Stimulated activated CD4-positive, alpha-beta T cell treated with anti-CD3 and anti-CD28 coated beads, Interleukin-2, amount 100 ng/mL, for 24 hours (primary cell): ENCODE results near the gene TCTN1.
A peak's percentile ranks its signal among the peaks of the same experiment; 100 is the strongest.
"Not testable (repeated sequence)": the region's sequence is repeated elsewhere in the genome, so short reads cannot be mapped to it uniquely, and the experiment has no call there.

Source experiments
- DNase-seq, 2 donors: peaks; one replicate each; pipeline ENCODE4 v3.0.0-alpha.2; 2020

The TCTN1 gene

DNA sequence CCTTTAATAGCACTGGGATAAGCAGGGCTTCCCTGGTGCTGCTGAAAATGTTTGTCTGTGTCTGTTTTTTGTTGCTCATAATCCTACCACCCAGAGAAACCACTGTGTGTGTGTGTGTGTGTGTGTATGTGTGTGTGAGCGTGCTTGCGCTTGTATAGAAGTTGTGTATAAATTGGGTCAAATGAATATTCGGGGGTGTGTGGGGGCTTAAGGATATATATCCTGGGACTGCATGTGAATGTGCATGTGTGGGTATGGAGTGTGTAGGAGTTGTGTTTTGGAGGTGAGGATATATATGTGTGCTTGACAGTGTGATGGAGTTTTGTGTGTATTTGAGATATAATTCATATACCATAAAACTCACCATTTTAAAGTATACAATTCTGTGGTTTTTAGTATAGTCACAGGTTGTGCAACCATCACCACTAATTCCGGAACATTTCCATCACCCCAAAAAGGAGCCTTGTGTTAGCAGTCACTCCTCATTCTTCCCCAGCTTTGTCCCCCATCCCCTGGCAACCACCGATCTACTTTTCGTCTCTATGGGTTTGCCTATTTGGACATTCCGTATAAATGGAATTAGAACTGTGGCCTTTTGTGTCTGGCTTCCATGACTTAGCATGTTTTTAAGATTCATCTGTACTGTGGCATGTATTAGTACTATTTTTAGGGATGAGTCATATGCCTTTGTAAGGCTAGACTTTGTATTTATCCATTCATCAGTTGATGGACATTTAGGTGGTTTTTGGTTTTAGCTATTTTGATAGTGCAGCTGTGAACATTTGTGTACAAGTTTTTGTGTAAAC lies 25.6 kb downstream of the TCTN1 start:
- DNase-seq: no peak

DNA sequence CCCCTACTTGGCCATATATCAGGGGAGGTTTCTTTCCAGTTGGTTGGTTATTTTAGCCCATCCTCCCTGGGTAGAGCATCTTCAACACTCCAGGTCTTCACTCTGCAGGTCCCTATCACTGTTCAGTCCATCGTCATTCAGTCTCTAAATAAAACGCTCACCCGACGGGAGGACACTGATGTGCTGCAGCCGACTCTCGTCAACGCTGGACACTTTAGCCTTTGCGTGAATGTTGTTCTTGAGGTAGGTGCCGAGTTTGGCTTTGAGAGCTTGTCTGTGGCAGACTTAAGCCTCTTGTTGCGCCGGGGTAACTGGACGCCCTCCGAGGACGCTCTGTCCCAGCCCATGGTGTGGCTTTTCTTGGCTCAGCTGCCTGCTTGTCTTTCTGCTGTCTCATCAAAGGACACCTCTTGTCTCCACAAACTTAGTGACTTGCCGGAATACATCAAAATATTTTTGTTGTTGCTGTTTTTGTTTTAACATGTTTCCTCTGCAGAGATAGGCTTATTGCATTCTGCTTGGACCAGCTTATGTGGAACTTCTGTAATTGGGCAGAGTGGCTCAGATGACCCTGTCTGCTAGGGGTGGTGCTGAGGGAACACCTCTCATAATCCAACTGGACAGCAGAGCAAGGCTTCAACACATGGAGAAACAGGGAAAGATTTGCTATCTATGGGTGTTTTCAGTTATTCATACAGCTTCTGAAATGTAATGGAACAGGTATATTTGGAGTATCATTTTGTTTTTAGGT lies 26.5 kb downstream of the TCTN1 start:
- DNase-seq: no peak

DNA sequence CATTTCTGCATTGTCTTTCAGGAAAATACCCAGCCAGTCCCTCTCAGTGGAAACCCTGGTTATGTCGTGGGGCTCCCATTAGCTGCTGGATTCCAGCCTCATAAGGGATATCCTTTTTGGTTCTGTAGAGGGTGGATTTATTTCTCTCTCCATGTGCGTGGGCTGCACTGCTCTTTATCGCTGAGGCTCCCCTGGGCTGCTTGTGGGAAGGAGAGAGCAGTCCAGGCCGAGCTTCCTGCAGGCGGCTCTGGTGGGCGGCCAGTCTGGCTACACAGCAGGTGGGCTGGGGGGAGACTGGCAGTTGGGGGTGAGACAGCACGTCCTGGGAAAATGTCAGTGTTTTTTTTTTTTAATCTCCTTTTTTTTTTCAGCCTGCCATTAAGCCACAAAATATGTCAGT lies 27.6 kb downstream of the TCTN1 start:
- DNase-seq: no peak

DNA sequence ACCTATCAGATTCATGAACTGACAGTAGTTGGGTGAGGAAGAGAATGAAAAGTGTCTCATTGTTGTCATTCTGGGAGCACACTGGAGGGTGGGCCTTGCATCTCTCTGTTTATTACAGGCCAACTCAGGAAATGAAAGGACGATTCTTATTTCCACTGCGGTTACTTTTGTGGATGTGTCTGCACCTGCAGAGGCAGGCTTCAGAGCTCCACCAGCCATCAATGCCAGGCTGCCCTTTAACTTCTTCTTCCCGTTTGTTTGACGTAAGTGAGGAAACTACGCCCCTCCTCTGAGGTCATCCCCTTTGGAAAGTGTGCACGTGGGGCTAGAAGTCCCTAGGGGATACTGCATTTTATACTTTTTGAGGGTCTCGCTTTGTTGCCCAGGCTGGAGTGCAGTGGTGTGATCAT lies 33.7 kb downstream of the TCTN1 start:
- no peak for DNase-seq

DNA sequence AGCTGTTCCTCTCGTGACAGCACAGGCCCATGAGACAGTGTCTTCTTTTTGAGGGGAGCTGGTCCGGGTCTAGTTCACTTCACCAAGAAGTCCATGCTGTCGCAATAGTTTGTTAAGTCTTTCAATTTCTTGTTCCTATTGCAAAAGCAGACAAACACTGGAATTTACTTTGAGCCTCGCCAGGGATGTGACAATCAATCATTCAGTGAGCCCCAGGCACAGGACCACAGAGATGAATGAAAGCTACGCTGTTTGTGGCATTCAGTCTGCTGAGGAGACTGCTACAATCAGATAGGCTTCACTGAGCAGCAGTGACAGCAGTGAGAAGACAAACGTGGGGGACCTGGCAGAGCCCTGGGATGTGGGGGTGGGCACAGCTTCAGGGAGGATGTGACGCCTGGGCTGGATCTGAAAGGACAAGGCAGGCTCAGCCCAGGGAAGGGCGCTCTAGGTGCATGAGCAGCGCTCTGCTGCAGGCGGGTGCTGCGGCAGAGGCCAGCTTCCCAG lies 35.5 kb downstream of the TCTN1 start:
- DNase-seq: no peak

DNA sequence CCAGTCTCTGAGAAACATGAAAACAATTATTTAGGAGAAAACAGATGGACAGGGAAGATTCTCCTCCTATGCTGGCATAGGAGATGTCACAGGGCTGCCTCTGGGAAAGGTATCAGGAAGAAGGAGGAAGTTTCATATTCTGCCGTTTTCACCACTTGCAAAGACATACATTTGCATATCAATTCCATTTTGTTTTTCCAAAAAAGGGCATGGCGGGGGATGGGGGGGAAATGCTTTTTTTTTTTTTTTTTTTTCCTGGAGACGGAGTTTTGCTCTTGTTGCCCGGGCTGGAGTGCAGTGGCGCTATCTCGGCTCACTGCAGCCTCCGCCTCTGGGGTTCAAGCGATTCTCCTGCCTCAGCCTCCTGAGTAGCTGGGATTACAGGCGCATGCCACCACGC lies 40.3 kb downstream of the TCTN1 start:
- DNase-seq: not testable (repeated sequence)

DNA sequence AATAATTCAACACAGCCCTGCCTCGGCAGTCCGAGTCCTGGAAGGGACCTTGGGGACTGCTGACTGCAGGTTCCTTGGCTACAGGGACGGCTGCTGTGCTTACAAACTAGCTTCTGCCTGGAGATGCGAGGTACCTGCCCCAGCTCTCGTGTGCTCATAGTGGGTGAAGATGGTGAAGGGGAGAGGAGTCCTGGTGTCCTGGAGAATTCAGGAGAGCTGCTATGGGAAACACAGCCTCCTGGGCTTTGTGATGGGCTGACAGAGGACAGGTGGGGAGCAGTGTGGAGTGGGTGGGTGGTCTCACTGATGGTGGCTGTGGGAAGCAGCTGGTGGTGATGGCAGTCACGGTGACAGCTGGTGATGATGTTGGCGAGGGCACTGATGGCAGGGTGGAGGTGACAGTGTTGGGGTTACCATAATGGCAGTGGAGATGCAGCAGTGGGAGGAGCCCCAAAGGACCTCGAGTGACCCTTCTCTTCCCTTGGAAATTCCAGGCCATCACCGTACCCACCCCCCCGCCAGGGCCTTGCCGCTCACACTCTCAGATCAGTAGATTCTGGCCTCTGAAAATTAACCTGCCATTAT lies 42.2 kb downstream of the TCTN1 start:
- no peak for DNase-seq

DNA sequence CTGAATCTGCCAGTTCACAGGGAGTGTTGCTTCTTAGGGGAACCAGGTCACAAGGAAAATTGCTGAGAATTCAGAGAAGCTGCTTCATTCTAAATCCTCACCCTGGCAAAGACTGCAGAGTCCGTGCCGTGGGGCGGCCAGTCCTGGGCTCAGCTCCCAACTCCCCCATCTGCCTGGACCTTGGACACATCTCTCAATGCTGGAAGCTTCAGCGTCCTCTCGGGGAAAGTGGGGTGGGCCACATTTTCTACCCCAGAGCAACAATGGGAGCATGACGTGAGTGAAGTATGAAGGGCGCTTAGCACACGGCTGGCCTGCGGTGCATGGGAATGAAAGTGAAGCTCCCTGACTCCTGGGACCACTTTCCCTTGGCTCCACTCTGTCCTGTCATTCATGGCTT lies 43.8 kb downstream of the TCTN1 start:
- no peak for DNase-seq

DNA sequence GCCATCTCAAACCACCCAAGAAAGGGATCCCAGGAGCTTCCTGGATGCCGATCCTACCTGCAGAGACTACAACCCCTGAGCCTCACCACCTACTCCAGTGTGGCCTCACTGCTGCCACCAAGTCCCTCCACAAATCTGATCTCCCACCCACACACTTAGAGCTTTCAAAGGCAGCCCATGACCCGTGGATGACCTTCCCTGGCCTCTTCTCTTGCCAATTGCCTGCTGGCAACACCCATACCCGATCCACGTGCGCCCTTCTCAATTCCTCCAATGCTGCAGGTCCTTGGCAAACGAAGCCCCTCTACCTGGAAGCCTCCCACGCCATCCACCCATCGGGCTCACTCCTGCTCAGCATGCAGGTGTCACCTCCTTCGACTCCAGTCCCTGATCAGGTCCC lies 44.3 kb downstream of the TCTN1 start:
- DNase-seq: no peak

DNA sequence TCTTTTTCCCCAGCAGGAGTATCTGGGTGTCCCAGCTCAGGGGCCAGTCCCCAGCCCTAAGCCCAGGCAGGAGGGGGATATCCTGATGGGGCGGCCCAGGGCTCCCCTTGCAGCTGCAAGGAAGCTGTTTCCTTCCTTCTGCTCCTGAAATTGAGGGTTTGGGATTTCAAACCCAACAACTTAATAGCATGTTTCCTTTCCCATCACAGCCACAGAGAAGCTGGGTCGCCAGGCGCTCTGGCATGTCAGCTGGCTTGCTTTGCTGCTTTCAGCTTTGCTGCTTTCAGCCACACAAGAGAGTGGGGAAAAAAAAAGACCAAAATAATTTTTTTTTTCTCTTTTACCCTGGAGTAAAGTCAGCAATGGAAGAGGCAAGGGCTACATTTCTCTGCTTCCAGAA lies 44.9 kb downstream of the TCTN1 start:
- no peak for DNase-seq

DNA sequence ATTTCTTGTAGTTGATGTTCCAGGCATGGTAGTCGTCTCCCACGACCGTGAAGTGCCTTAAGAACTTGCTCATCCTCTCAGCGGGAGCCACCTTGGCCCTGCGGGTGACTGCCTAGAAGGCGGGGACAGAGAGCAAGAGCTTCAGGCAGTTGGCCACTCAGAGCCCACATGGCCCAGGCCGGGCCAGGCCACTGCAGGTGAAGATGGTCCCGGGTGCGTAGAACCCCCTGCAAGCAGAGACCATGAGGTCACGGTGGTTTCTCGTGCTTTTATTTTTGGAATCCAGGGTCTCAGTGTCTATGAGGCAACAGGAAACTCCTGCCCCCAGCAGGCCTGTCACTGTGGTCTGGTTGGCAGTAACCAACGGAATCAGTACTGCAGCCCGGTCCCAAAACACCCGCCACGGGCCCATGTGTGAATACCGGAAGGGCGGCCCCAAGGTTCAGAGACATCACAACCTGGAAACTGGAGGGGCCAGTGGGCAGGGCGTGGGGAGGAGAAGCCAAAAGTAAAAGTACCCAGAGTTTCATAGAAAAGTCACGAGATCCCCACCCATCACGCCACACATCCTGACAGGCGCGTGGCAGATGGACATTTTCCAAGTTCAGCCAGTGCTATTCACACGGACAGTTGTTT lies 47.5 kb downstream of the TCTN1 start:
- DNase-seq: peak; percentile 43 to 65

DNA sequence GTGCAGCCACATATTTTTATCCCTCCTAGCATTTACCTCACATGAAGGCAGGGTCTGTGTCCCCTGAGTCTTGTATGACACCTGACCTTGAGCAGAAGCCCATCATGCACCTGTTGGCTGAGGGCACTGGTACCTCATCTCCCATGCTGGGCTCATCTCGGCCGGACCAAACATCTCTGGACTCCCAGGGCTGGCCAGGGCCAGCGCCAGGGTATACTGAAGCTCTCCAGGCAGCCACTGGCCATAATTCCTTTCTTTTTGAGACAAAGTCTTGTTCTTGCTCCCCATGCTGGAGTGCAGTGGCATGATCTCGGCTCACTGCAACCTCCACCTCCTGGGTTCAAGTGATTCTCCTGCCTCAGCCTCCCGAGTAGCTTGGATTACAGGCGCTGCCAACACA lies 53.0 kb downstream of the TCTN1 start:
- DNase-seq: no peak

DNA sequence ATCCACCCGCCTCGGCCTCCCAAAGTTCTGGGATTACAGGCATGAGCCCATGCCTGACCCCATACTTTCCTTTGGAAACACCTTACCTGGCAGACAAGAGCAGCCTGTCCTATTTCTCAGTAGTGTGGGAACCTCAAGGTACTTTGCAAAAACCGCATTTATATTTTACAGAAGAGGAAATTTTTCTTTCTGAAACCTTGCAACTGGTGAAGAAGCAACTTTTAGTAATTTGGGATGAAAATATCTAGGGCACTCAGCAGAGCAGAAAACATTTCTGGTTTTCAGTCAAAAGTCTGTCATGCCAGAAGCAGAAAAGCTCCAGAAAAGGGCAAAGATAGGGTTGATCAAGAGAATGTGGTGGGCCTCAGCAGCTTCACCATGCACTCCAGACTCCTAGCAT lies 53.7 kb downstream of the TCTN1 start:
- DNase-seq: no peak

DNA sequence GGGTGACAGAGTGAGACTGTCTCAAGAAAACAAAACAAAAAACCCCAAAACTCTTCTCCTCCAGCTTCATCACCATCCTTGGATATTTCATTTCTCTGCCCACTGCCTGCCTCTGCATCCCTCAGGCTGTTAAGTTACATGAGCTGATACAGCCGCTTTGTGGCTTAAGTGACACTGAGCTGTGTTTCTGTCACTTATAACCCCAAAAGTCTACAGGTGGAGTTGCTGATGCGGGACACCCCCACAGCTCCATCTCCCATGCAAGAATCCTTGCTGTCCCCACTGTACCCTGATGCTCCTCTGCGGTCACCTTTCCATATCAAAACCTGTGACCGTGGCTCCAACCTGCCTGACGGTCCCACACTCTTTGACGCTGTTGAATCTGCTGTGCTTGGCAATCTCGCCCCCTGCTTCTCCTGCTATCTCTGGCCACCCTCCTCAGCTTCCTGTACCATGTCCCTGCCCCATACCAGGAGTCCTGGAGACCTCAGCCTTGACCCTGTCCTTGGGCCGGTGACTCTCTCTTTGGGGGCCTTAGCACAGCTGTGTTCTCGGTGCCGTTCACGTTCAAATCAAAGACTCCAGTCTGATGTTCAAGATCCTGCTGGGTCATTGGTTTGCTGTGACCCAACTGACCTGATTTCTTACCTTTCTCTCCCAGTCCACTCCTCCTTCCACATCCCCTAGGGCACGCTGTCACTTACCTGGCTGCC lies 54.7 kb downstream of the TCTN1 start:
- no peak for DNase-seq

DNA sequence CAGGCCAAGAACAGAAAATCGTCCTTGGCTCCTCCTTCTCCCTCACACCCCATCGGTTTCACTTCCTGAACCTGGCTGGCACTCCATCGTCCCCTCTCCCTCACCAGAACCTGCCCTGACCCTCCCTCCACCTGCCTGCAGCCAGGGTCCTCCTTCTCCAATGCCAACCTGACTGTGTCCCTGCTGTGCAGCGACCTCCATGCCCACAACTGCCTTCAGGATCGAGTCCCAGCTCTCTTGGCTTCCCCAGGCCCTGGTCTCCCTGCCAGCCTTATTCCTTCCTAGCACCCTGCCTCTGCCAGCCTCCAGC lies 55.2 kb downstream of the TCTN1 start:
- no peak for DNase-seq

DNA sequence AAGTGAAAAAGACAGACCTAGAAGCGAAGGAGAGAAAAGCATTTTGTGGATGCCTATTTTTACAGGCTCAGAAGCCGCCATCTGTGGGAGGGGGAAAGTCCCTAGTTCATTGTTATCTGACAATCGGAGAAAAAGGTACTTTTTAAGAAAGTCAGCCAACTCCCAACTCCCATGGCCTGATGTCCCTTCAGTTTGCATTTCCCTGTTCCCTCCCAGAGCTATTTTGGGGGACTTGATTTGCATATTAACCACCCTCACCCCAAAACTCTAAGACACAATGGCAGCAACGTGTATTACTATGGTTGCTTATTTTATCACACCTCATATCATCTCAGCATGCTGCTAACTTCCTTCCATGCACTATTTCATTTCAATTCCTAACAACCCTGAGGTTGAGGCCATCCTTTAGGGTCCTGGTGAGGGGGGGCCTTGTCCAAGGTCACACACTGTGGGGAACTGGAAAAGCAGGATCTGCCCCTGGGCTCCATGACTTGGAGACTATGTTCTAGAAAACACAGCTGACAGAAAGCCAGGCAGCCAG lies 56.3 kb downstream of the TCTN1 start:
- DNase-seq: peak; percentile 44 to 61

DNA sequence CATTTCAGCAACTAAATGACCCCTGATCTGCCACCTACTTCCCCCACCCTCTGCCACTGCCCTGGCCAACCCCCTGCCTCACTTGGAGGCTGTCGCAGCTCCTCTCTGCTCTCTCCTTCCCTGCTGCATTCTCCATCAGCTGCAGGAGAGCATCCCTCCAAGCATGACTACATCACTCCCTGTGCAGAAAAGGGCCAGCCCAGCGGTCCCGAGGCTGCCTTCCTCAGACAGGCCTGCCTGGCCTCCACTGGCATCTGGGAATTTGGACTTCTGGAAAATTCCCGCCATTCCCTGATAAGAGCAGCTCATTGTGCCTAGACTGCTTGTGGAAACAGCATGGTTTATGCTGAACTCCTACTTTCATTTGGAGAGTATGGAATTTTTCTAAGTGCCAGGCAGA lies 62.2 kb downstream of the TCTN1 start:
- DNase-seq: no peak

DNA sequence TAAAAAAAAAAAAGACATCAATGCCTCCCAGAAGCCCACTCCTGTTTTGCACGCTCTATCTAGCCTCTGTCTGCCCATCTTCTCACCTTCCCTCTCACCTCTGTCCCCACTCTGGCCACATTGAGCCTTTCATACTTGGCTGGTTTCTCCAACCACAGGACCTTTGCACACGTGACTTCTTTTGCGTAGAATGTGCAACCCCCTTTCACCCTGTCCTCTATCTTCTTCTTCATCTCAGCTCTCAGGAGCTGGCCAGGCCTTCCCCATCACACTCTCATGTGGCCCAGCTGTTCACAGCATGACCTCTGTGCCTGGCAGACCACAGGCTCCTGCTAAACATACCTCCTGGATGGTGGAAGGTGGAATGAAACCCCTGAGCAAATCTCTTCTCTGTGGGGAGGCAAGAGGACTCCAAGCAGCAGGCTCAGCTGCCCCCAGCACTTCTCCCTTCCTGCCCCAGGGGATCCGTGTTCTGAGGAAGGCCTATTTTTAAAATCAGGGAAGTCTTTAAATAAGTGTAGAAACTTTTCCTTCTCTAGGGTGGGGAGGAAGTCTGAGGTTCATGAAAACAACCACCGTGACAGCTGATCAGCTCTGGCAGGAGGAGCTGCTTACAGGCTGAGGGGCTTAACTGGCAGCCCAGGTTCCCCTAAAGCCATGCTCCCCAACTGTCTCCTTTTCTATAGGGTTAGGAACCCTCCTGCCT lies 63.4 kb downstream of the TCTN1 start:
- no peak for DNase-seq

DNA sequence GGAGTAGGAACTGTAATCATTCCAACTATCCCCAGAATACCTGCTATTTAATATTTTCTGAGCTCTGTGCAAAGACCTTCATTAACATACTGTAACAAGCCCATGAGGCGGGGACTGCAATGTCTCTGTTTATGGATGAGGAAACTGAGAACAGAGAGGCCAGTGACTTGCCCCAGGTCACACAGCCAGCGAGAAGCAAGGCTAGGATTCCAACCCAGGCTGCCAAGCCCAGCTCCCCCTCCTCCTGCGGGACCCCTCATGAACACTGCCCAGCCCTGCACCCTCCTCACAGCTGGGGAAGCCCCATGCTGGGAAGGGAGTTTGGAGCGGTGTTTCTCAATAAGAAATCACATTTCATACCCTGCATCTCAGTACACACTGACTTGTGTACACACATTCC lies 64.1 kb downstream of the TCTN1 start:
- no peak for DNase-seq

DNA sequence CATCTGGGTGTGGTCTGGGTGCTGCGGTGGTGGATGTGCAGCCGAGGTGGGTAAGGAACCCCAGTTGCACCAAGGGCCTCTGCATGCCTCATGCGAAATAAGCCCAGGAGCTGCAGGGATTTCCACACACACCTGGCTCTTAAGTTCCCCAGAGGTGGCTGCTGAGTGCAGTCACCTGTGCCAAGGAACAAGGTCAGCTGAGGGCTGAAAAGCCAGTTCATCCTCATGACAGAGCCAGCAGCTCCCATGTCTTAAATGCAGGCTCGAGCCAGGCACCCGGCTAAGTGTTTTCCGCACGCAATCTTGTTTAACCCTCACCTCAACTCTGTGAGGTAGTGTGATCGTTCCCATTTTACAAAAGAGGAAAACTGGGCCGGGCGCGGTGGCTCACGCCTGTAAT lies 65.3 kb downstream of the TCTN1 start:
- DNase-seq: no peak

DNA sequence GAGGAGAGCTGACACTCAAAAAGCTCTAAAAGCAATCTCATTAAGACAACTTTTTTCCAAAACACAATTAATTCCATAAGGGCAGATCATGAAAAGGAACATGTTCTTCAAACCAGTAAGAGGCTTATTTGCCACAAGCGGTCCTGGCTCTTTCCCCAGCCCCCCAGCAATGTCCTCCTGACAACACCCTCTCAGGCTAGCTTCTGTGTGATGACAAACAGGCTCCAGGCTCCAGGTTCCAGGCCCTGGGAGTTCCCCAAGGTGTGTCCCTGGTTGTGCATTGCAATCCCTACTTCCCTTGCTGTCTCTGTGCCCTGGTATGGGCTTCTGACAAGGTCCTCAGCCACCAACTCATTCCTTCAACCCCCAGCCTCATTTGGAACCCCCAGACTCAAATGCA lies 66.1 kb downstream of the TCTN1 start:
- no peak for DNase-seq

DNA sequence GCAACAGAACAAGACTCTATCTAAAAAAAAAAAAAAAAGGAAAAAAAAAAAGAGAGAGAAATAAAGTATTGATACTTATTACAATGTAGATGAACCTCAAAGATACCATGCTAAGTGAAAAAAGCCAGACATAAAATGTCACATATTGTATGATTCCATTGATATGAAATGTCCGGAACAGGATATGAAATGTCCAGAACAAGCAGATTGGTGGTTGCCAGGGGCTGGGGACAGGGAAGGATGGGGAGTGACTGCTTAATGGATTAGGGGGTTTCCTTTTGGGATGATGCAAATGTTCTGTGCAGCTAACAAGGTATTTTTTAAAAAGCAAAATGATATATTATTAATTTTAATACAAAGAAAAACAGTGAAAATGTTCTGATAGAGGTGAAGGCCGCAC lies 70.0 kb downstream of the TCTN1 start:
- no peak for DNase-seq
